ENCODE results near the gene PCBD2.

DNA sequence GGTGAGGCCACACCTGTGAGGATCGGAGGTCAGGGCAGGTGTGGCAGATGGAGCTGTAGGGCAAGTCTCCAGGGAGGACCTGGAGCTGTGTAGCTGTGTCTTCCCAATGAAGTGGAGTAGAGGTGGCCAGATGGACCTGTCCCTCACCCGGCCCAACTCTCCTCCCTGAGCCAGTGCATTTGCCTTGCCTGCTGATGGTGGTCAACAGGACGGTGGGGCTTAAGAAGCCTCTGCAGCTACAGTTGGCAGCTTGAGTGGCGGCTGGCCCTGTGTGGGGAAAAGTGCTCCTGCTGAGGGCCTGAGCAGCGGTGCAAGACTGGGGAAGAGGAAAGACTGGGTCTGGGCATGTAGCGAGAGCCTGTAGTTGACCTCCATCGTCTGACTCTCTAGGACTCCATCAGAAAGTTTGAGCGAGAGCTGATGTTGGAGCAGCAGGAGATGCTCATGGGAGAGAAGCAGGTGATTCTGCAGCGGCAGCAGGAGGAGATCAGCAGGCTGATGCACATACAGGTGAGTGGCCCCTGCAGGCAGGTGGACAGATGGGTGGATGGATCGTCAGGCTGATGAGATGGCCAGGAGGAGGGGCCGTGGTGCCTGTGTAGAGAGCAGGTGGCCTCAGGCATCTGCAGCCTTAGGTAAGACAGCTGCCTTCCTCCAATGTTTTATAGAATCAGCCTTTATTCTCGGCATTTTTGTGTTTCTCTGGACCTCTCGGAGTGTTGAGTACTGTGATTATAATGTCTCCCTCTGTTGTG is 104.2 kb downstream of the PCBD2 start:
- TF ChIP-seq, protein P1, sequence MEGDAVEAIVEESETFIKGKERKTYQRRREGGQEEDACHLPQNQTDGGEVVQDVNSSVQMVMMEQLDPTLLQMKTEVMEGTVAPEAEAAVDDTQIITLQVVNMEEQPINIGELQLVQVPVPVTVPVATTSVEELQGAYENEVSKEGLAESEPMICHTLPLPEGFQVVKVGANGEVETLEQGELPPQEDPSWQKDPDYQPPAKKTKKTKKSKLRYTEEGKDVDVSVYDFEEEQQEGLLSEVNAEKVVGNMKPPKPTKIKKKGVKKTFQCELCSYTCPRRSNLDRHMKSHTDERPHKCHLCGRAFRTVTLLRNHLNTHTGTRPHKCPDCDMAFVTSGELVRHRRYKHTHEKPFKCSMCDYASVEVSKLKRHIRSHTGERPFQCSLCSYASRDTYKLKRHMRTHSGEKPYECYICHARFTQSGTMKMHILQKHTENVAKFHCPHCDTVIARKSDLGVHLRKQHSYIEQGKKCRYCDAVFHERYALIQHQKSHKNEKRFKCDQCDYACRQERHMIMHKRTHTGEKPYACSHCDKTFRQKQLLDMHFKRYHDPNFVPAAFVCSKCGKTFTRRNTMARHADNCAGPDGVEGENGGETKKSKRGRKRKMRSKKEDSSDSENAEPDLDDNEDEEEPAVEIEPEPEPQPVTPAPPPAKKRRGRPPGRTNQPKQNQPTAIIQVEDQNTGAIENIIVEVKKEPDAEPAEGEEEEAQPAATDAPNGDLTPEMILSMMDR (IDR thresholded peaks at IDR 0.05) = no peak
- no peak for TF ChIP-seq EP300 (IDR thresholded peaks at IDR 0.05)

All from ovary (tissue), 3 donors.